Embryonic facial prominence (tissue), 1 donor: ENCODE results near the gene TTC38.

Experiments
- DNase-seq: peaks from one replicate; pipeline ENCODE4 v3.0.0-alpha.2; 2016; ENCODE audit errors: extremely low spot score

TTC38 gene

DNA sequence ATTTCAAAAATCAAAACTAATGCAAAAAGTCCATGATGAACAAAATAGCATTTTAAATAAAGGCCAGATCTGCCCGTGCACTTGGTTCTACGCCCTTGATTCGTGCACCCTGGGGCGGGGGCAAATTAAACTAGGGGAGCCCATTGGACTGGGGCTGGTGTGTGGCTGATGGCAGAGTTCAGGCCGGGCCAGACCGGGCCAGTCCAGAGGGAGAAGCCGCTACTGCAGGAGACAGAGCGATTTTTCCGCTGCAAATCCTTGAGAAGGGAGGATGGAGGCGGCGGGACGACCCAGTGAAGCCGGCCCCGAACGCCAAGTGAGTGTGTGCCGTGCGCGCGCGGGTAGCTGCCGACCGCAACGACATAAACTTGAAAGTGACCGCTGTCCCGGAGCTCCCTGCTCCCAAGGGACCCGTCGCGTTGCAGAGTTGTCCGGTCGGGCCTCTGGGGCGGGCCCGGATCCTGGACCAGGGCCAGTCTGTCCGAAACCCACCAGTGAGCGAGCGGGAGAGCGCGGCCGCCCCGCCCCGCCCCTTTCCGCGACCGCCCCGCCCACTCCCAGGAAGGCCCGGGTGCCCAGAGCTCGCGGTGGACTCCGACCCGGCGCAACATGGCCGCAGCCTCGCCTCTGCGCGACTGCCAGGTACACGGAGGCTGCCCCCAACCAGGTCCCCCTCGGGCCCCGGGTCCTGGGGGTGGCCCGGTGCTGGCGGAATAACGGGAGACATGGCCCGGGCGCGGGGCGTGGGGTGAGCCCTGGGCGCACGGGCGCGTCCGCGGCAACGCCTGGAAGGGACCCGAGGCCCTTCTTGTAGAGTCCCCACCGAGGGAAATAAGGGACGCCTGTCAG is at the start of gene TTC38:
TSS of gene TTC38 (plus strand) at position 578 of the 849 bp plus-strand sequence. CDS start at position 610, 32 bp downstream.
- DNase-seq, result peak; percentile 14

DNA sequence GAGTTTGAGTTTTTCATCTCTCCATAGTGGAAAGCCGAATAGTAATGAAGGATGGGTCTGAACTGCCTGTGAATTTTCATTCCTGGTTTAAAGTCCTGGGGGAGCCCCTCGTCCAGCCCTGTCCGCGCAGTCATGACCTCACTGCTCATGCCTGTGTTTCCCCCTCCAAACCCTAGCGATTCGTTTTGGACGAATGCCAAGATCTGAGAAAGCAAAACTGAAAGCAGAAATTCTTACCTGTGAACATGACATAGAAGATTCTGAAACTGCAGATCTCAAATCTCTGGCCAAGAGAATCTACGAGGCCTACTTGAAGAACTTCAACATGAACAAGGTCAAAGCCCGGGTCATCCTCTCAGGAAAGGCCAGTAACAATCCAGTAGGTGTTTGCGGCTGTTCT is 48.2 kb upstream of the TTC38 start:
- no peak for DNase-seq

DNA sequence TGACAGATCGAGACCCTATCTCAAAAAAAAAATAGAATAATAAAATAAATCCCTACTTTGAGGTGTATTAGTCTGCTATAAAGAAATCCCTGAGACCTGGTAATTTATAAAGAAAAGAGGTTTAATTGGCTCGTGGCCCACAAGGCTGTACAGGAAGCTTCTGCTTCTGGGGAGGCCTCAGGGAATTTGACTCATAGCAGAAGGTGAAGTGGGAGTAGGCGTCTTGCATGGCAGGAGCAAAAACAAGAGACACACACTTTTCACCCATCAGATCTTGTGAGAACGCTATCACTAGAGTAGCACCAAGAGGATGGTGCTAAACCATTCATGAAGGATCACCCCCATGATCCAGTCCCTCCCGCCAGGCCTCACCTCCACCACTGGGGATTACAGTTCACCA is 46.9 kb upstream of the TTC38 start:
- no peak for DNase-seq

DNA sequence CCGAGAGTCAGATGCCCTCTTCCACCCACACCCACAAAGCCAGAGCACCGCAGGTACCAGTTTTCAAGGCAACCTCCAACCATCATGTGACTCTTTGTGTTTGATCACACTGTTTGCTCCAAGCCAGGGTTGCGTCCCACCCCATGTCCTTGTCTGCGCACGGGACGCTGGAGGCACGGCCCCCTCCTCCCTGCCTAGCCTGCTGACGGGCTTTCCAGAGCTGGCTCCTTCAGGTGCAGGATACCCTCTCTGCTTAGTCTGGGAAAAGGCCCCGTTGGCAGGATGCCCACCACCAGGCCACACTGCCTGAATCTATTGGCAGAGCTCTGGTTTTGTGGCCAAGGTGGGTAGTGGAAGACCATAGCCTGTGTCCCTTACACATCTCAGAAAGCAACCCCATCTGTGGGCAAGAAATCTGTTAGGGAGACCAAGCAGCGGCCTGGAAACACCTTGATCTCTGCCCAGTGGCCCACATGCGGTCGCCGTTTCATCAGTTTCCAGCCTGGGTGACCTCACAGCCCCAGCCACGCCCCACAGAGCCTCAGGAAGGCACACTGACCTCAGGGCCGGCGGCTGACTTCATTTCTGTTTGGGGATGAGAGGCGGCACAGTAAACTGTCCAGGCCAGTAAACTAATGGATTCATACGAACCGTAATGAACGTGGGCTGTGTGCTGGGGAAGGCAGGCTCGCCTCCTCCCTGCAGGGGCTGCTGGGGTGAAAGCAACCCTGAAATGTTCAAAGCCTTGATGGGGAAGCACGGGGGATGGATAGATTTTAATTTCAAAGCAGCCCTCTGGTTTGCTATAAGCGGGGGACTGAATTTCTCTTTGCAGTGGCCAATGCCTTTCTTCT is 43.5 kb upstream of the TTC38 start:
- DNase-seq, result no peak

DNA sequence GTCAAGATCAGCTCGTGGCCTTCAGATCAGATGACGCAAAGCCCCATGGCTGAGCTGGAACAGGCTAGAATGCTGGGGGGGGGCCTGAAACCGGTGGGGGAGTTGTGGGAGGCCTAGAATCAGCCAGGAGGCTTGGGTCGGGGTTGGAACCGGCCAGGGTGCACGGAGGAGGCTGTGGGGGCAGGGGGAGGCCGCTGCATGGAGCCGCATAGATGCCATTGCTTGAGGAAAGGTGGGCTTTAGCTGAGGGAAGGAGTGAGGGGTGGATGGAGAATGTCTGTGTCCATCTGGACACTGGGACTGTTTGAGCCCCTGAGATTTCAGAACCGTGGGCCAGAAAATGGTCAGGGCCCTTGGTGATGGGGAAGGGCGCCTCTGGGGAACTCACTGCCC is 42.9 kb upstream of the TTC38 start:
- no peak for DNase-seq

DNA sequence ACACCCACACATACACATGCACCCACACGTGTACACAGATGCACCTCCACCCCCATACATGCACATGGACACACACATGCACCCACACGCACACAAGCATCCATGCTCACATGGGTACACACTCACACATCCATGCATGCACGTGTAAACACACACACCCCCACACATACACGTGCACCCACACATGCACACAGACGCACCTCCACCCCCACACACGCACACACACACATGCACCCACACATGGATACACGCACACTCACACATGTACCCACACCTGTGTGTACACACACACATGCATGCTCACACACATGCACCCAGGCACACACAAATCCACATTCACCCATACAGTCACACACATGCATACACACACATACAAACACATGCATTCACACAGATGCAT is 42.2 kb upstream of the TTC38 start:
- DNase-seq, result no peak

DNA sequence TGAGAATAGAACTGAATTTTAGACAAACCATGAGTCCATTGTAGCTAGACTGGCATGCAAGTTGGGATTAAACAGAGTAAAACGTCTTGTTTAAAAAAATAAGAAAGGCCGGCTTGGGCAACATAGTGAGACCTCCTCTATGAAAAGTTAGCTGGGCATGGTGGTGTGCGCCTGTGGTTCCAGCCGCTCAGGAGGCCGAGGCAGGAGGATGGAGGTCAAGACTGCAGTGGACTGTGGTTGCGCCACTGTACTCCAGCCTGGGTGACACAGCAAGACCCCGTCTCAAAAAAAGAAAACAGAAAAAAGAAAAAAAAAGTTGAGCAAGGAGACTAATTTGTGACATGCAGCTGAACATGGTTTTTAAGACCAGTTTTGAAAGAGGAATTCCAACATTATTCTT is 41.2 kb upstream of the TTC38 start:
- DNase-seq, result no peak

DNA sequence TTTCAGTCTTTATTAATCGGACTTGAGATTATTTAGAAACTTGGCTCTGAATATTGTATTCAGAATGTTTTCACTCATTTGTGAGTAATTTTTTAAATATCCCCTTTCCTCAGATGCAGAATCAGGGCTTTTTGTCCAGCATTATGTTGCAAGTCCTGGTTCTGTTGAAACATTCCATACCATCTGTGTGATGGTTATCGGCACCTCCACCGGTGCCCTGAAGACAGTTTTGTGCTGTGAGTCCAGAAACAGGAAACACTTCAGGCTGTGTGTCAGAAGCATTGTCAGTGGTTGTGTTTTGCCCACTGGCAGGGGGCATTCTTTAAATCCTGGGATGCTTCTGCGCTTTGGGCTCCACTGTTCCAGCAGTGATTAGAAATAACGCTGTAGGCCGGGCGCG is 38.1 kb upstream of the TTC38 start:
- DNase-seq, result no peak

DNA sequence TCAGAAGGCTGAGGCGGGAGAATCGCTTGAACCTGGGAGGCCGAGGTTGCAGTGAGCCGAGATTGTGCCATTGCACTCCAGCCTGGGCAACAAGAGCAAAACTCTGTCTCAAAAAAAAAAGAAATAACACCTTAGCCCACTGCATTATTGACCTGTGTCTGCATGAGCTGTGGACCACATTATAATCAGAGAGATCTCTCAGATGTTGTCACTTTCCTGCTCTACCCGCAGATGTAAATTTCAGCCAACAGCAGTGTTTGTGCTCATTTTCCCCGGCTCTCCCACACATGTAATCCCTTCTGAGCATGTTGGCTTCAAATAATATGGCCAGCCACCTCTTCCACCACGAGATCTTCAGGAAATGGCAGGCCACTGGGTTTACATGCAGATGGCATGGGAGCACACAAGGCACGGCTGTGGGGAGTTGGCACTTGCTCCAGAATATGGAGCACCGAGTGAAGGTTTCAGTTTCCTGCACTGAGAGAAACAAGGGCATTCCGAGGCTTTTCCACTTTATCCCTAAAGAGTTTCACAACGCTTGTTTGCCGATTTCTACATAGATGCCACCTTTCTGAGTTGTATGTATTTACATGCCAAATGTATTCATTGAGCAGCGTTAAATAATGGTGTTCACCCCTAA is 37.4 kb upstream of the TTC38 start:
- no peak for DNase-seq

DNA sequence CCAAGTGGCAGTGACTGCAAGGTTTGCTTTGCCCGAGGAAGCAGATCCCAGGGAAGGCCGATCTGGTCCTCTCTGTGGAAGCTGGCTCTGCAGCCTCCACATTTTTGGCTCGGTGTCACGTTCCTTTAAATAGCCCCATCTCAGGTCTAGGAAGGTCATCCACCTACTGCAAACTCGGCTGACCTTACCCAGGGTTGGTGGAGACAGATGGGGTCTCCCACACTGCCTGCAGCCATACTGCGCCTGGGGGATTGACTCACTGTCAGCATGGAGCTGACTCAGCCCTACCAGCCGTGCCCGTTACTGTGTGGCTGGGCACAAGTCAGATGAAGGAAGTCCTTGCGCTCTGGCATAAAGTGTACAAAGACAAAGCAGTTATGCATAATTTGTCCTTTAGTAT is 34.6 kb upstream of the TTC38 start:
- no peak for DNase-seq

DNA sequence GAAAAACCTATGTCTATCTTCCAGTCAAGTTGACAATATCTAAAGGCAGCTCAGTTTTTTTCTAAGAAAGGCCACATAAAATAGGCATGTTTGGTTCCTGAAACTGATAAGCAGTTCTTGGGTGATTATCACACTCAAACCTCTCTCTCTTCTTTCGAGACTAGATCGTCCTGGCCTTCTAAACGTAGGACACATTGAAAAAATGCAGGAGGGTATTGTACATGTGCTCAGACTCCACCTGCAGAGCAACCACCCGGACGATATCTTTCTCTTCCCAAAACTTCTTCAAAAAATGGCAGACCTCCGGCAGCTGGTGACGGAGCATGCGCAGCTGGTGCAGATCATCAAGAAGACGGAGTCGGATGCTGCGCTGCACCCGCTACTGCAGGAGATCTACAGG is 32.8 kb upstream of the TTC38 start:
- no peak for DNase-seq

DNA sequence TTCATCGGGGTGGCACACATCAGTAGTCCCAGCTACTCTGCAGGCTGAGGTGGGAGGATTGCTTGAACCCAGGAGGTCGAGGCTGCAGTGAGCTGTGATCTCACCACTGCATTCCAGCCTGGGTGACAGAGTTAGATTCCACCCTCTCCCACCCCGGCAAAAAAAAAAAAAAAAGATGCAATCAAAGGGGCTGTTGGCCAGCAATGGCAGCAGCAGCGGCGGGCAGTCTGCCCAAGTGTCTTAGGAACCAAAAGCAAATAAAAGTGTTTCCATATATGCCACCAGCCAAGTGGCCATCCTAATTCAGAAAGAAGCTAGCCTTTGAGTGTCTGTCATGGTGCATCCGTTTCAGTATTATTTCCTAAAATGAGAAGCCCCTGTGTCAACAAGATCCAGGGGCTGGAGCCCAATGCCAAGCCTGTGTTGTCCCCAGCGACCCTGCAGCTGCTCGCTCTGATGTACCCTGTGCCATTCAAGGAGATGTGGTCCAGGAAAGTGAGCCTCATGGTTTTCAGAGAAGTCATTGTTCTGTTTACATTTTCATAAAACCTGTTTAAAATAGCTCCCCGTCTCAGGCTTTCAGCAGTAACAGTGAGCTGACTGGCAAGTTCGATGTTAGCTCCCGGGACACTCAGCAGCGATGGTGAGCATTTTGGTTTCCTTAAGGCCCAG is 30.2 kb upstream of the TTC38 start:
- DNase-seq, result no peak

DNA sequence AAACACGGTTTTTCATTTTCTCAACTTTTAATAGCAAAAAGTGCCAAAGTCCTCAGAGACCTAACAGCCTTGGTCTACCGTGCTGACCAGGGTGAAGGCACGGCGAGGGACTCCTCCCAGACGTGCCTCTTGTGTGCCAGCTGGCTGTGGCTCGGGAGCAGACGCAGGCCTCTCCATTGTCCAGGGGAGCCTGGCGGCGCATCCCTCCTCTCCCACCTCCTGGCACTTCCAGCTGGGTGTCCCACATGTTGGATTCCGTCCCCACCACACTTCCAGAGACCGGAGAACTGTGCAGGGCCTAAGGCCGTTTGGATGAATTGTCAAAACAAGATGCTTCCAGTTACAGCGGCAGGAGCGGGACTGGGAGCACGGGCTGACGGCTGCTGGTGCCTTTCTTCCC is 29.3 kb upstream of the TTC38 start:
- no peak for DNase-seq

DNA sequence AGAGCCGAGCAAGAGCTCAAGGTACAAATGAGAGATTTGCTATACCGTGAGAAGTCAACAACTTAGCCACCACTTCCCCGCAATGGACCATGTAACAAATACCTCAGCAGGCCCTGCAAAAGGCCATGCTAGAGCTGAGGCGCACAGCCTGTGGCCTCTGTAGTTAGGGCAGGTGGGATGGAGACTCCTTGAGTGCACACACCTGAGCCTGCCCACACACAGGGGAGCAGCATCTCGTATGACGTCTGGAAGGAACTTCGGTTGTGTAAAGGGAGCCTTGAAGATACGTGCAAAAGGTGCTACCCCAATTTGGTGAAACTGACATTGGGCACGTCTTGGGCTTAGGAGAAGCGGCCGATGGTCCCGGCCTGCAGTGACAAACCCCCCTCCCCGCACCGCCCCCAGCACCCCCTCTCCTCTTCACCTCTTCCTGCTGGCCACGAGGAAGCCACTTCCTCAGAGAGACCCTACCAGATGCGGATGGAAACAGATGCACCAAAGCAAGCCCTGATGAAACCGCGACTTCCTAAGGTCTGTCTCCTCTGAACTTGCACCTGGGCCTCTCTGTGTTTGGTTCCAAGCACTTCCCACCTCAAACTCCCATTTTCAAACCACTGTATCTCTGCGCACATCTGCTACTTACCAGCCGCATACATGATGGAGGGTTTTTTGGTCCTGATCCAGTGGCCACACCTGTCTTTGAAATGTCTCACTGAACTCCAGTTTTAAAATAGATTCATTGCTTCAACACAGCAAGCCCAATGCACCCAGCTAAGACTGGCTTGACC is 28.4 kb upstream of the TTC38 start:
- DNase-seq, result no peak

DNA sequence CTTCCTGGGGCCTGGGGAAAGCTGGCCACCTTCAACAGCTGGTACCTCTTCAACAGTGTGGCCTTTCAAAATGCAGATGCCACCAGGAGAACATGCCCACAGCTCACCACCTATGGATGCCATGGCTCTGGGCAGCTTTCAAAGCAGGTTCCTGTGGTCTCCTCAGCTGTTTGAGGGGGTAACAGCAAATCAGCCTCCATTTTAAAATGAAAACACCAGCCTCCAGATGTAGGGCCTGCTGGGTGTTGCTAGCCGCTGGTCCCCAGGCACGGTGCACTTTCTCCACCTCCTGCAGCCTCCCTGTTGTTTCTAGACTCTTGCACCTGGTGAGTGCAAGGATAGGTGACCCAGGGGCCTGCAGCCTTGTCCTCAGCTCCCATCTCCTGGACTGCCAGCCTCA is 27.7 kb upstream of the TTC38 start:
- DNase-seq, result no peak

DNA sequence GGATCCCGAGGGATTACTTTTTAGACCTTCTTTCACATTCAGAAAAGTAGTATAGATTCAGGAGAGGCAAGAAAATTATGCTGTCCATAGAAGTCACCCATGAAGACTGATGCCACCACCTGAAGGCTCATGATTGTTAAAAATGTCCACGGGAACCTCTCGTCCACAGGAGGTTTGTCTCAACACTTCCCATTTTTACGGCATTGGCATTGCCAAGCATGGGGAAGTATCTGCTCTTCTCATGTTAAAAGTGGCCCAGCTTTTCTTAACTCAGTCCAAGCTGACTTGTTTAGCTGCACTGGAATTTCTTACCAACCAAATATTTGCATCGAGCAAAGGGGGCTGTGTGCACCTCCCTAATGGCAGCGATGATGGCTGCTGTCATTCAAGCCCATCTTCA is 27.3 kb upstream of the TTC38 start:
- no peak for DNase-seq

DNA sequence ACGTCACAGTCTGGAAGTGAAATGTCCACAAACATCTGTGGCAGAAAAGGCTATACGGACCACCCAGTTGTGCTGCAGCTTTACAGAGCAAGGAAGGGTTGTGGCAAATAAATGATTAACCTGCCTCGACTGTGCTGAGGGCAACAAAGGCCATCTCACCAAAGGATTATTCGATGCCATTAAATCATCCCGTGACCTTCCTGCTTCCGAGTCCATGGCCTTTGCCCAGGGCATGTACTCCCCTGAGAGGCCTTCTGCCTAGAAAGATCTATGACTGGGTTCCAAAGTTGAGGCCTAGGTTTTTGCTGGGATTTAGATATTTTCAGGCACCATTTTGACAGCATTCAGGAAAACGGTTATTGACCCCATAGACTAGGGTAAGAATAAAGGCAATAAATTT is 26.9 kb upstream of the TTC38 start:
- no peak for DNase-seq

DNA sequence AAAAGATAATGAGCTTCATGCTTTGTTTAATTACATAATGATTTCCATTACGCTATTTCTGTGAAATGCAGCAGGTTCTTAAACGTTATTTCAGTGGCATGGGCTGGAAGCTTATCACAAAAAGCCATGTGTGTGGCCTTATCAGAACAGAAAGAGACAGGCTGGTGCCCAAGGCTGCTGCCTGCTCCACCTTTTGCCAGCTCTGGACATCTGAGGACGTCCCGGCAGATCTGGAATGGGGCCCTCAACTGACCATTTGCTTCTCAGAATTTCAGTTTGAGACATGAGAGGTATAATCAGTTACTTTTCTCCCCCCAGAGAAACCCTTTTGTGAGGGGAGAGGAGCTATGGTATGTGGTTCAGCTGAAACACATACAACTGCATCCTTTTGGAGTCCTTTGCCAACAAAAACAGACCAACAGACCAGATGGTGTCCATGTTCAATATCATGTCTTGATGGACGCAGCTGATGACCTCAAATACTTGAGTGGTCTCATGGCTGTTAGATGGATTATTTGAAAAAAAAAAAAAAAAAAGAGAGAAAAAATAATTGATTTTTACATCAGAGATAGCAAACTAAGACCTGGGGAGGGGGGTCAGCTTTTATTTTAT is 26.3 kb upstream of the TTC38 start:
- DNase-seq, result no peak

DNA sequence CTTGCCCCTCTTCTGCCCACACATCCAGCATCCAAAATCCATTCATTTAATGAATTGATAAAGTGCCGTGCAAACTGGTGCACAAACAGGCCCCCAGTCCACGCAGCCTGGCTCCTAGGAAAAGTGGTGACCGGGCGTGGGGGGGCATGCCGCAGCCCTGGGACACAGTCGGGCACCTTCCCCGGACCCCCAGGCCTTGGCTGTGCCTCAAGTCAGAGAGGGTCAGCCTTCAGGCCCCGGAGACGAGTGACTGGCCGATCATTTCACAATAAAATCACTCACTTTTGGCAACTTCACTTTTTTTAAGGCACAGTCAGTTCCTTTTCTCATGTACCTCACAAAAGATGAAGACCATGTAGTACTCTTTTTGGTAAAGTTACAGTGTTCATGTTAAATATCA is 25.7 kb upstream of the TTC38 start:
- DNase-seq, result no peak

DNA sequence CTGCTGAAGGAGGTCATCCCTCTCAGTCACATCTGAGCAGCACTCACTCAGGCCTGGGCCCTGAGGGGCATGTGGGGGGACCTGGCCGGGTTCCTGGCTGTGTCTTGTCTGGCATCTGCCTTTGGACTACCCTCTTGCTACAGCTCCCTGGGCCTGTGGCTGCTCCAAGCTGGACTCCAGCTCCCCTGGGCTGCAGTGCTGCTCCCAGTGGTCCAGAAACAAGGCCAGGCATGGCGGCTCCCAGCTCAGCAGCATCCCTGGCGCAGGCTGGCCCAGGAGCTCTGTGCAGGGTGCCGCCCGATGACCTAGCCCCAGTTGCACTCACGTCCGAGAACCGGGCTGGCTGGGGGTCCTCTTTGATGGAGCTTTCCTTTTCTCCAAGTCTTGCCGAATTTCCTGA is 23.0 kb upstream of the TTC38 start:
- no peak for DNase-seq

DNA sequence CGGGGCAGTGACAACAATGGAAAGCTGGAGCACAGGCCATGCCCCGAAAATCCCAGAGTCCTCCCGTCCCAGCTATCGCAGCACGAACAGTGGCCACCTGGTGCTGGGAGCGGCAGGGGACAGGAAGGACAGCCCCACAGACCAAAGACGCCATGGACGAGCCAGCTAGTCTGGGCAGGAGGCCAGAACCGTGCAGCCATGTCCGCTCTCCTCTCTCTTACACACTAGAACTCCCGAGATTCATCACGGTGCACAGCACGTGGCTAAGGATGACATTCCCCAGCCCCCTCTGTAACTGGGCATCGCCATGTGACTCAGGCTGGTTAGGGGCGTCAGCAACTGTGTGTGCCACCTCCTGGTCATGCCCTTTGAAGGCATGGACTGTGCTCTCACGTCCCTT is 22.3 kb upstream of the TTC38 start:
- no peak for DNase-seq
